WTC11 (cell line): ENCODE measurements around the gene KLC3.

Experiments used
- CTCF ChIP-seq: fragments of 200-600 bp; IDR thresholded peaks from 2 replicates; pipeline ENCODE4 v1.8.0; 2022; ENCODE audit warnings: antibody characterized with exemption
- ELF4 ChIP-seq: sonication (generic); formaldehyde crosslinking; IDR thresholded peaks from 2 replicates; pipeline ENCODE4 v1.8.1; 2022; ENCODE audit warnings: low read depth, mild to moderate bottlenecking, moderate library complexity, missing genetic modification reagents
- MAX ChIP-seq: sonication (generic); formaldehyde crosslinking; IDR thresholded peaks from 2 replicates; pipeline ENCODE4 v1.8.0; 2022; ENCODE audit warnings: mild to moderate bottlenecking, missing genetic modification reagents
- NFYB ChIP-seq: sonication (generic); formaldehyde crosslinking; conservative IDR thresholded peaks from 2 replicates; pipeline ENCODE4 v1.8.0; 2022; ENCODE audit warnings: low read depth, missing genetic modification reagents
- ZNF232 ChIP-seq: sonication (generic); formaldehyde crosslinking; IDR thresholded peaks from 2 replicates; pipeline ENCODE4 v1.8.0; 2022; ENCODE audit warnings: mild to moderate bottlenecking, missing genetic modification reagents
- TF ChIP-seq, protein P1 (sequence below): sonication (generic); formaldehyde crosslinking; IDR thresholded peaks from 2 replicates; pipeline ENCODE4 v1.8.1; 2023; ENCODE audit warnings: mild to moderate bottlenecking, missing genetic modification reagents
- TF ChIP-seq, protein P2 (sequence below): sonication (generic); formaldehyde crosslinking; IDR thresholded peaks from 2 replicates; pipeline ENCODE4 v1.8.1; 2022; ENCODE audit warnings: low read depth, missing genetic modification reagents, borderline replicate concordance

GRCh38 chr19:45380107-45380506 is 39.6 kb downstream of the KLC3 start:
- TF ChIP-seq CTCF (no peak), ZNF232 (no peak), NFYB (CRISPR knock-in tag) (no peak), MAX (CRISPR knock-in tag) (no peak), ELF4 (no peak)
- TF ChIP-seq, protein P1, sequence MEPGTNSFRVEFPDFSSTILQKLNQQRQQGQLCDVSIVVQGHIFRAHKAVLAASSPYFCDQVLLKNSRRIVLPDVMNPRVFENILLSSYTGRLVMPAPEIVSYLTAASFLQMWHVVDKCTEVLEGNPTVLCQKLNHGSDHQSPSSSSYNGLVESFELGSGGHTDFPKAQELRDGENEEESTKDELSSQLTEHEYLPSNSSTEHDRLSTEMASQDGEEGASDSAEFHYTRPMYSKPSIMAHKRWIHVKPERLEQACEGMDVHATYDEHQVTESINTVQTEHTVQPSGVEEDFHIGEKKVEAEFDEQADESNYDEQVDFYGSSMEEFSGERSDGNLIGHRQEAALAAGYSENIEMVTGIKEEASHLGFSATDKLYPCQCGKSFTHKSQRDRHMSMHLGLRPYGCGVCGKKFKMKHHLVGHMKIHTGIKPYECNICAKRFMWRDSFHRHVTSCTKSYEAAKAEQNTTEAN (CRISPR knock-in tag), result no peak
- TF ChIP-seq, protein P2, sequence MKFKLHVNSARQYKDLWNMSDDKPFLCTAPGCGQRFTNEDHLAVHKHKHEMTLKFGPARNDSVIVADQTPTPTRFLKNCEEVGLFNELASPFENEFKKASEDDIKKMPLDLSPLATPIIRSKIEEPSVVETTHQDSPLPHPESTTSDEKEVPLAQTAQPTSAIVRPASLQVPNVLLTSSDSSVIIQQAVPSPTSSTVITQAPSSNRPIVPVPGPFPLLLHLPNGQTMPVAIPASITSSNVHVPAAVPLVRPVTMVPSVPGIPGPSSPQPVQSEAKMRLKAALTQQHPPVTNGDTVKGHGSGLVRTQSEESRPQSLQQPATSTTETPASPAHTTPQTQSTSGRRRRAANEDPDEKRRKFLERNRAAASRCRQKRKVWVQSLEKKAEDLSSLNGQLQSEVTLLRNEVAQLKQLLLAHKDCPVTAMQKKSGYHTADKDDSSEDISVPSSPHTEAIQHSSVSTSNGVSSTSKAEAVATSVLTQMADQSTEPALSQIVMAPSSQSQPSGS (CRISPR knock-in tag), result no peak
